Muscle layer of duodenum (tissue), 2 donors: ENCODE data around the gene GLE1.
"Not testable (repeated sequence)": the region's sequence is repeated elsewhere in the genome, so short reads cannot be mapped to it uniquely, and the experiment has no call there.

ENCODE experiments used
- H3K27ac ChIP-seq: one replicate; pipeline ENCODE4 v1.7.0; 2013; ENCODE audit warnings: mild to moderate bottlenecking, low read length
- H3K27me3 ChIP-seq: one replicate; pipeline ENCODE4 v1.7.0; 2013; ENCODE audit warnings: low read depth, mild to moderate bottlenecking, control low read depth, low read length
- H3K36me3 ChIP-seq, 2 donors: one replicate each; pipeline ENCODE4 v1.7.0; 2013; ENCODE audit warnings: low read length in 2 of 2, control low read depth in 1 of 2, mild to moderate bottlenecking in 1 of 2; ENCODE audit not compliant: insufficient read depth in 2 of 2, control insufficient read depth in 1 of 2
- H3K4me1 ChIP-seq, 2 donors: one replicate each; pipeline ENCODE4 v1.7.0; 2013; ENCODE audit warnings: low read length in 2 of 2, mild to moderate bottlenecking in 2 of 2, control low read depth in 1 of 2, moderate library complexity in 1 of 2; ENCODE audit not compliant: insufficient read depth in 2 of 2, control insufficient read depth in 1 of 2
- H3K4me3 ChIP-seq, 2 donors: one replicate each; pipeline ENCODE4 v1.7.0; 2013; ENCODE audit warnings: low read length in 2 of 2, low read depth in 1 of 2, mild to moderate bottlenecking in 1 of 2
- H3K9me3 ChIP-seq, 2 donors: one replicate each; pipeline ENCODE4 v1.7.0; 2013; ENCODE audit warnings: low read length in 2 of 2, control low read depth in 1 of 2, mild to moderate bottlenecking in 1 of 2; ENCODE audit not compliant: control insufficient read depth in 1 of 2
- donor health status: healthy.

Gene GLE1

DNA sequence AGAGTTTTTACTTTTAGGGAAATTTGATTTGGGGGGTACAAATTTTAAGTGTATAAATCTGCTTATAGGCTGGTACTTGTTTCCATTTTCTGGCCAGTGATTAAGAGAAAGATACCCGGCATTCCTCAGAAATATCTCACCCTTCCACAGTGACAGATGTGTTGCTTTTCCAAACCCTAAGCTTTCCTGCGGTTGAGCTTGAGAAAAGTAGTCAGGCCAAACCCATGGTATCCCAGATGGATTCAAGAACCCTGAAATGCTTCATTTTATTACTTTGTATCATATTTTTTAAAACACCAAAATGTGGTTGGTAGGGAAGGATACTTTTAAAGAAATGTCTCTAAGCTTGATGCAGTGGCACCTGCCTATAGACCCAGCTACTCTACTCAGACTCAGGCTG is 71.4 kb downstream of the GLE1 start:
- H3K27ac ChIP-seq = no peak overlapping the region
- no peaks in the 10 kb centered on the region for H3K27me3 ChIP-seq
- H3K4me1 ChIP-seq = no peaks in the 10 kb centered on the region
- peaks cover 73 to 78% of the 10 kb centered on the region in 2 donors for H3K36me3 ChIP-seq
- no peak overlapping the region for H3K4me3 ChIP-seq
- no peaks in the 10 kb centered on the region for H3K9me3 ChIP-seq

DNA sequence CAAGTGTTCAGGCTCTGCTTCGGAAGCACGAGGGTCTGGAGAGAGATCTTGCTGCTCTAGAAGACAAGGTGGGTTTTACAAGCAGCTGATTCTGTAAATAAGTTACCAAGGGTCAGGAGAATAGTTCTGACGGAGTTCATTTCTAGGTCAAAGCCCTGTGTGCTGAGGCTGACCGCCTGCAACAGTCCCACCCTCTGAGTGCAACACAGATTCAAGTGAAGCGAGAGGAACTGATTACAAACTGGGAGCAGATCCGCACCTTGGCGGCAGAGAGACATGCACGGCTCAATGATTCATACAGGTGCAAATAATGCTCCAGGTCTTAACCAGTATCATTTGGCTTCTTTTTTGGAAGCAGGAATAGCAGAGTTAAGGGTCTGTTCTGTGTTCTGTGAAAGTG is 72.7 kb downstream of the GLE1 start:
- H3K27ac ChIP-seq = no peak overlapping the region

DNA sequence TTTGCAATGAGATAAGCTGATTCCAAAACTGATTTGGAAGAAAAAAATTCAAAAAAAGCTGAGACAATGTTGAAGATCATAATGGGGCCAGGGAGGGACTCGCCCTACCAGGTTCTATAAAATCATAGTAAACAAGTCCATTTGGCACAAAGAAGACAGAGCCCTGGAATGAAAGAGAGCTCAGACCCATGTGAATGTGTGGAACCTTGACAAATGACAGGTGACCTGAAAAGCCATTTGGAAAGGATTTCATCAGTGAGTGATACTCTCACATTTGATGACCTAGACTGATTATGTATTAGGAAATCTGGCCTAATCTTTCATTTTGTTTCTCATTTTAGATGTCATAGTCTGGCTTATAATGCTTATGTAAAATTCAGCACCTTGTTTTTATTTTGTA is 74.7 kb downstream of the GLE1 start:
- H3K4me3 ChIP-seq = no peak overlapping the region
- H3K36me3 ChIP-seq = peaks cover 93 to 96% of the 10 kb centered on the region in 2 donors
- H3K9me3 ChIP-seq = no peaks in the 10 kb centered on the region
- H3K27ac ChIP-seq = no peak overlapping the region
- no peaks in the 10 kb centered on the region for H3K27me3 ChIP-seq
- H3K4me1 ChIP-seq = no peaks in the 10 kb centered on the region

More for the DNA sequence above, 72.7 kb downstream of the GLE1 start:
- Histone ChIP-seq H3K27me3 (no peaks in the 10 kb centered on the region), H3K4me3 (no peak overlapping the region), H3K36me3 (peaks cover 83 to 86% of the 10 kb centered on the region in 2 donors), H3K9me3 (no peaks in the 10 kb centered on the region), H3K4me1 (no peaks in the 10 kb centered on the region)

DNA sequence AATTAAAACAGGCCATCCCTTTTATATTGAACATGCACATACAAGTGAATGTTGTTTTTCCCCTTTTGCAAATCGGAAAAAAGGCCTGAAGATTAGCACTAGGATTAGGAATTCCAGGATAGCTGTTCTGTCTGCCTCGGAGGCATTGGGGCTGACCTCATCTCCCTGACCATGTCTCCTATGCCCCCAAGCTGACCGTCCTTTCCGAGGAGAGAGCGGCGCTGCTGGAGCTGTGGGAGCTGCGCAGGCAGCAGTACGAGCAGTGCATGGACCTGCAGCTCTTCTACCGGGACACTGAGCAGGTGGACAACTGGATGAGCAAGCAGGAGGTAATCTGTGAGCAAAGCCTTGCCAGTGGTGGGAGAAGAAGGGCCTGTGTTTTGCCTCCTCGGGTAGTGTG is 76.2 kb downstream of the GLE1 start:
- Histone ChIP-seq H3K27ac (no peak overlapping the region), H3K36me3 (peaks cover 92 to 96% of the 10 kb centered on the region in 2 donors), H3K9me3 (no peaks in the 10 kb centered on the region)

DNA sequence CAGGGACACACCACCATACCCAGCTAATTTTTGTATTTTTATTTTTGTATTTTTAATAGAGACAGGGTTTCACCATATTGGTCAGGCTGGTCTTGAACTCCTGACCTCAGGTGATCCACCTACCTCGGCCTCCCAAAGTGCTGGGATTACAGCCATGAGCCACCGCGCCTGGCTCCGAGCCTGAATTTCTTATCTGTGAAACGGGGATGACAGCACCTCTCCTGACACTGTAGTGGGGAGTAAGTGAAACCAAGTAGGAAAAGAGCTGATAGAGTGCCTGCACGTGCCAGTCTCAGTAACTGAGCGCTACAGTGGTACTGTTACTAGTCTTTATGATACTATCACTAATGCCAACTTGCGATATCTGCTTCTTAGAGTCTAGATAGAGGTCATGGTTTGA is 80.6 kb downstream of the GLE1 start:
- peaks cover 73 to 94% of the 10 kb centered on the region in 2 donors for H3K36me3 ChIP-seq
- H3K4me3 ChIP-seq, H3K4me1 ChIP-seq, H3K9me3 ChIP-seq, H3K27ac ChIP-seq, H3K27me3 ChIP-seq: not testable (repeated sequence)

More for the DNA sequence above, 76.2 kb downstream of the GLE1 start:
- no peaks in the 10 kb centered on the region for H3K27me3 ChIP-seq
- no peak overlapping the region for H3K4me3 ChIP-seq
- no peaks in the 10 kb centered on the region for H3K4me1 ChIP-seq

DNA sequence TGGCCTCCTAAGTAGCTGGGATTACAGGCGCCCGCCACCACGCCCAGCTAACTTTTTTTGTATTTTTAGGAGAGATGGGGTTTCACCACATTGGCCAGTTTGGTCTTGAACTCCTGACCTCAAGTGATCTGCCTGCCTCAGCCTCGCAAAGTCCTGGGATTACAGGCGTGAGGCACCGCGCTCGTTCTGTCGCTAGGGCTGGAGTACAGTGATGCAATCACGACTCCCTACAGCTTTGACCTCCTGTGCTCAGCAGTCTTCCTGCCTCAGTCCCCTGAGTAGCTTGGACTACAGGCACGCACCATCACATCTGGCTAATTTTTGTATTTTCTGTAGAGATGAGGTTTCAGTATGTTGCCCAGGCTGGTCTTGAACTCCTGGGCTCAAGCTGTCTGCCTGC is 82.4 kb downstream of the GLE1 start:
- H3K27ac ChIP-seq, H3K4me1 ChIP-seq, H3K27me3 ChIP-seq, H3K9me3 ChIP-seq, H3K4me3 ChIP-seq: not testable (repeated sequence)
- H3K36me3 ChIP-seq = peaks cover 70 to 94% of the 10 kb centered on the region in 2 donors

DNA sequence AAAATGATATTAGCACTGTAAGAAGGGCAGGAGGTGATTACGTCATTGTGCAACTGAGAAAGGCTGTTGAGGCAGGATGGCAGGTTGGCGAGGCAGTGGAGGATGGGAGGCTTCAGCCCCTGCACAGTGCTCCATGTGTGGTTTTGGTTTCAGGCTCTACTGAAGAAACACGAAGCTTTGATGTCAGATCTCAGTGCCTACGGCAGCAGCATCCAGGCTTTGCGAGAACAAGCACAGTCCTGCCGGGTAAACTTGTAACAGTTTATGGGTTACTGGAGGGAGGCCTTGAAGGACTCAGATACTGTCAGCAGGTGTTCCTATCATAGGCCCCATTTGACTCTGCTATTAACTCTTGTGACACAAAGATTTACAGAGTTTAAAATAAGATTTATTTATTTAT is 82.9 kb downstream of the GLE1 start:
- Histone ChIP-seq H3K4me1 (no peaks in the 10 kb centered on the region), H3K4me3 (no peak overlapping the region), H3K36me3 (peaks cover 68 to 94% of the 10 kb centered on the region in 2 donors)

DNA sequence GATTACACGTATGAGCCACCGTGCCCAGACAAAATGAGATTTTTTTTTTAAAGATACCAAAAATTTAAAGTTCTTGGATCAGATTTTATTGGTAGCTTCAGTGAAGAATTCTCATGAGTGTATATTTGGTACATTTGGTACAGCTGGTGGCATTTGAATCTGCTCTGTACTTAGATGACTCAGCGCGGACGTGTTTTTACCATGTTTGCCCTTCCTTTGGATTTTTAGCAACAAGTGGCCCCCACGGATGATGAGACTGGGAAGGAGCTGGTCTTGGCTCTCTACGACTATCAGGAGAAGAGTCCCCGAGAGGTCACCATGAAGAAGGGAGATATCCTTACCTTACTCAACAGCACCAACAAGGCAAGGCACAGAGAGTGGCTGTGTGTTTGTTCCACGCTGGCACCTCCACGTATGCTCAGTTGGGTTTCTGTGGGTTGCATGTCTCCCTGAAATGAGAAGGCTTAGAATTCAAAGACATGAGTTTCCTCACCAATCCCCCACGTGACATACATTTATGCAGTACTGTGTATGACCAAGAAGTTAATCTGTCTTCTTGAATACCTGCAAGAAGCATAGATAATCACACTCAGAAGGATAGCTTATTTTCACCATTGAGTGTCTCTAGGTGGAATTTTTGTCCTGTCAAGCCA is 84.2 kb downstream of the GLE1 start:
- Histone ChIP-seq H3K27ac (no peak overlapping the region), H3K4me1 (no peaks in the 10 kb centered on the region)

More for the DNA sequence above, 82.9 kb downstream of the GLE1 start:
- H3K27ac ChIP-seq = no peak overlapping the region
- H3K9me3 ChIP-seq = no peaks in the 10 kb centered on the region
- H3K27me3 ChIP-seq = no peaks in the 10 kb centered on the region

More for the DNA sequence above, 84.2 kb downstream of the GLE1 start:
- H3K27me3 ChIP-seq = no peaks in the 10 kb centered on the region
- H3K9me3 ChIP-seq = no peaks in the 10 kb centered on the region
- no peak overlapping the region for H3K4me3 ChIP-seq
- peaks cover 68 to 93% of the 10 kb centered on the region in 2 donors for H3K36me3 ChIP-seq
